Inflammatory macrophage treated with lipopolysaccharide for 1 hour (primary cell): ENCODE data around the gene NF1.

ENCODE experiments used
- DNase-seq, 2 donors: peaks; one replicate each; pipeline ENCODE4 v3.0.0-alpha.2; 2020 to 2022

NF1 gene

GRCh38 chr17:31388770-31389656 is 294.2 kb downstream of the NF1 start:
- DNase-seq = peak in 1 of 2 donors; percentile 50

- no peak for DNase-seq
Measured at GRCh38 chr17:31389657-31390381, 295.0 kb downstream of the NF1 start.

- DNase-seq = no peak
Measured at GRCh38 chr17:31390426-31390747, 295.6 kb downstream of the NF1 start.

GRCh38 chr17:31390748-31391495 is 296.1 kb downstream of the NF1 start:
- DNase-seq = no peak

GRCh38 chr17:31391496-31391949 is 296.7 kb downstream of the NF1 start, which contains the start of gene RAB11FIP4:
TSS of gene RAB11FIP4 (plus strand) at chr17:31391675. CDS start at chr17:31391853, 178 bp downstream.
- no peak for DNase-seq

GRCh38 chr17:31392002-31392855 is 297.5 kb downstream of the NF1 start:
- no peak for DNase-seq

- no peak for DNase-seq
Measured at GRCh38 chr17:31392856-31393748, 298.3 kb downstream of the NF1 start.

GRCh38 chr17:31393749-31394146 is 299.0 kb downstream of the NF1 start:
- no peak for DNase-seq

GRCh38 chr17:31394544-31394943 is 299.8 kb downstream of the NF1 start:
- DNase-seq = peak; percentile 16 to 61

- no peak for DNase-seq
Measured at GRCh38 chr17:31397256-31397939, 302.6 kb downstream of the NF1 start.

GRCh38 chr17:31398381-31399311 is 303.9 kb downstream of the NF1 start:
- DNase-seq = peak; percentile 50 to 55

GRCh38 chr17:31400481-31400950 is 305.7 kb downstream of the NF1 start:
- DNase-seq = no peak

- DNase-seq = no peak
Measured at GRCh38 chr17:31401456-31402254, 306.9 kb downstream of the NF1 start.

GRCh38 chr17:31404028-31404949 is 309.5 kb downstream of the NF1 start:
- no peak for DNase-seq

- DNase-seq = no peak
Measured at GRCh38 chr17:31405890-31406371, 311.2 kb downstream of the NF1 start.

- DNase-seq = no peak
Measured at GRCh38 chr17:31408586-31408985, 313.8 kb downstream of the NF1 start.

GRCh38 chr17:31411707-31412285 is 317.0 kb downstream of the NF1 start:
- DNase-seq = no peak
